ENCODE measurements around the gene MED25. TPM values are rescaled to one million over a fixed set of nuclear protein-coding genes. Genes with fewer than 3 reads are reported as not detected.

Gene MED25
- total RNA-seq, 2 donors from 2014 or later: 89.1 to 90.0 TPM

- Histone ChIP-seq H3K27ac (ENCODE audit: low read depth, low read length) (no peak overlapping the region), H3K9me3 (ENCODE audit: control insufficient read depth, low read length) (no peaks in the 10 kb centered on the region), H3K9ac (ENCODE audit: extremely low read depth, low read length, poor library complexity, severe bottlenecking) (no peak overlapping the region), H3K4me3 (ENCODE audit: low read length) (no peak overlapping the region), H3K36me3 (ENCODE audit: control insufficient read depth, insufficient read depth, low read length) (peaks cover 34% of the 10 kb centered on the region), H3K4me1 (ENCODE audit: control insufficient read depth, insufficient read depth, low read length) (no peaks in the 10 kb centered on the region), H3K27me3 (ENCODE audit: control insufficient read depth, insufficient read depth, low read length, poor library complexity, severe bottlenecking) (no peaks in the 10 kb centered on the region)
- H3K36me3 Mint-ChIP-seq (ENCODE audit: low read depth): peaks cover 44% of the 10 kb centered on the region
- no peaks in the 10 kb centered on the region for H3K27me3 Mint-ChIP-seq (ENCODE audit: insufficient read depth)
- H3K9me3 Mint-ChIP-seq: no peaks in the 10 kb centered on the region
- no peak for TF ChIP-seq CTCF (conservative IDR thresholded peaks at IDR 0.05)
- H3K4me1 Mint-ChIP-seq: no peaks in the 10 kb centered on the region
- no peak overlapping the region for H3K4me3 Mint-ChIP-seq
- WGBS, 2 experiments (ENCODE audit: insufficient coverage in 1 of 2, insufficient read length in 1 of 2): 95 to 98% methylated on average over 5 to 7 of the region's 7 CpGs
- H3K27ac Mint-ChIP-seq: no peak overlapping the region
- DNase-seq: no peak
These were observed 15.5 kb downstream of the MED25 start for GRCh38 chr19:49833599-49833998.

DNA sequence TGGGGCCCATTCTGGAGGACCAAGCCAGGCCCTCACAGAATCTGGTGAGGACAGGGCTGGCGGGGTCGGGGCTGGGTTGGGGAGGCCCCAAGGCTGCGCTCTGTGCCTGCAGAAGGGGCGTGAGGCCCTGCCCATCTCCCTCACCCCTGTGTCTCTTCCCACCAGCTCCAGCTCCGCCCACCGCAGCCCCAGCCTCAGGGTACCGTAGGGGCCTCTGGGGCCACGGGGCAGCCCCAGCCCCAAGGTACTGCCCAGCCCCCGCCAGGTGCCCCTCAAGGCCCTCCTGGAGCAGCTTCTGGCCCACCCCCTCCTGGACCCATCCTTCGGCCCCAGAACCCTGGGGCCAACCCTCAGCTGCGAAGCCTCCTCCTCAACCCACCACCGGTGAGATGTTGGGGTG, 17.5 kb downstream of the MED25 start:
- Histone ChIP-seq H3K27me3 (ENCODE audit: control insufficient read depth, insufficient read depth, low read length, poor library complexity, severe bottlenecking) (no peaks in the 10 kb centered on the region), H3K9me3 (ENCODE audit: control insufficient read depth, low read length) (no peaks in the 10 kb centered on the region), H3K36me3 (ENCODE audit: control insufficient read depth, insufficient read depth, low read length) (peaks cover 51% of the 10 kb centered on the region), H3K9ac (ENCODE audit: extremely low read depth, low read length, poor library complexity, severe bottlenecking) (no peak overlapping the region), H3K4me1 (ENCODE audit: control insufficient read depth, insufficient read depth, low read length) (no peaks in the 10 kb centered on the region), H3K27ac (ENCODE audit: low read depth, low read length) (no peak overlapping the region), H3K4me3 (ENCODE audit: low read length) (no peak overlapping the region)
- WGBS, 2 experiments (ENCODE audit: insufficient coverage in 1 of 2, insufficient read length in 1 of 2): 95 to 100% methylated on average over 4 to 12 of the region's 12 CpGs
- H3K36me3 Mint-ChIP-seq (ENCODE audit: low read depth): peaks cover 63% of the 10 kb centered on the region
- no peak overlapping the region for H3K4me3 Mint-ChIP-seq
- no peak for DNase-seq
- no peaks in the 10 kb centered on the region for H3K4me1 Mint-ChIP-seq
- TF ChIP-seq CTCF (conservative IDR thresholded peaks at IDR 0.05): no peak
- H3K27ac Mint-ChIP-seq: no peak overlapping the region
- H3K27me3 Mint-ChIP-seq (ENCODE audit: insufficient read depth): no peaks in the 10 kb centered on the region
- H3K9me3 Mint-ChIP-seq: no peaks in the 10 kb centered on the region

DNA sequence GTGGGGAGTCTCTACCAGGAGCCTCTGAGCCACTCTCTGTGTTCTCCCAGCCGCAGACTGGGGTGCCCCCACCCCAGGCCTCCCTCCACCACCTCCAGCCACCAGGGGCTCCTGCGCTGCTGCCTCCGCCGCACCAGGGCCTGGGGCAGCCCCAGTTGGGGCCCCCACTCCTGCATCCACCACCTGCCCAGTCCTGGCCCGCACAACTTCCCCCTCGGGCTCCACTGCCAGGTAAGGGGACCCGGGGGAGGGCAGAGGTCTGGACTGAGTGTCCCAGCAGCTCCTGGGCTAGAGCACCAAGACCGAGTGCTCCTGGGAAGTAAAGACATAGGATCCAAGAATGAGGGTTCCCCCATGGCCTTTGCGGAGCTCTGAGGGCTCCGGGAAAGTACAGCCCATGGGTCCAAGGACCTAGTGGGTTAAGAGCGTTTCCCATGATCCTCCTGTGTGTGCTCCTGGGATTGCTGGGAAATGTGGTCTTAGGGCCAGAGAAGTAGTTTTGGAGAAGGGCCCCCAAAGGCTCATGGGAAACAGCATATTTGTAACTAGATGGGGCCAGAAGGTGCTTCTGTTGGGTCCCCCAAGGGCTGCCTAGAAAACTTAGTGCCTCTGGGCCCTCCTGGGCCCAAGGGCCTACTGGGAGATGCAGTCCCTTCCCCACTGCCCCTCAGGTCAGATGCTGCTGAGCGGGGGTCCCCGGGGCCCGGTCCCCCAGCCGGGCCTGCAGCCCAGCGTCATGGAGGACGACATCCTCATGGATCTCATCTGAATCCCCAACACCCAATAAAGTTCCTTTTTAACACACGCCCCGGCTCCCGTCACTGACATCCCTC, 18.3 kb downstream of the MED25 start:
- DNase-seq: no peak
- Histone ChIP-seq H3K27me3 (ENCODE audit: control insufficient read depth, insufficient read depth, low read length, poor library complexity, severe bottlenecking) (no peaks in the 10 kb centered on the region), H3K4me1 (ENCODE audit: control insufficient read depth, insufficient read depth, low read length) (no peaks in the 10 kb centered on the region), H3K4me3 (ENCODE audit: low read length) (no peak overlapping the region), H3K9ac (ENCODE audit: extremely low read depth, low read length, poor library complexity, severe bottlenecking) (no peak overlapping the region), H3K36me3 (ENCODE audit: control insufficient read depth, insufficient read depth, low read length) (peaks cover 43% of the 10 kb centered on the region), H3K9me3 (ENCODE audit: control insufficient read depth, low read length) (no peaks in the 10 kb centered on the region), H3K27ac (ENCODE audit: low read depth, low read length) (no peak overlapping the region)
- Mint-ChIP-seq H3K27ac (no peak overlapping the region), H3K4me1 (no peaks in the 10 kb centered on the region), H3K4me3 (no peak overlapping the region), H3K27me3 (ENCODE audit: insufficient read depth) (no peaks in the 10 kb centered on the region), H3K36me3 (ENCODE audit: low read depth) (peaks cover 67% of the 10 kb centered on the region), H3K9me3 (no peaks in the 10 kb centered on the region)
- TF ChIP-seq CTCF (conservative IDR thresholded peaks at IDR 0.05): no peak
- WGBS, 2 experiments (ENCODE audit: insufficient coverage in 1 of 2, insufficient read length in 1 of 2): 97 to 99% methylated on average over 7 to 20 of the region's 20 CpGs
